KOPT-K1 (cell line): ENCODE measurements around the gene TMEM91.
A peak's percentile ranks its signal among the peaks of the same experiment; 100 is the strongest.
"Not testable (repeated sequence)": the region's sequence is repeated elsewhere in the genome, so short reads cannot be mapped to it uniquely, and the experiment has no call there.

Source experiments
- H3K27ac ChIP-seq: fragments of 200-600 bp; sonication (generic); 2 replicates; pipeline ENCODE4 v1.5.1; 2016; ENCODE audit warnings: antibody characterized with exemption, mild to moderate bottlenecking, low read depth, low read length; ENCODE audit not compliant: poor library complexity, severe bottlenecking
- H3K36me3 ChIP-seq: fragments of 200-600 bp; sonication (generic); 2 replicates; pipeline ENCODE4 v1.5.1; 2017; ENCODE audit warnings: antibody characterized with exemption, mild to moderate bottlenecking, low read length, moderate library complexity; ENCODE audit not compliant: insufficient read depth
- H3K9me3 ChIP-seq: fragments of 200-600 bp; sonication (generic); 2 replicates; pipeline ENCODE4 v1.5.1; 2017; ENCODE audit warnings: antibody characterized with exemption, low read length, mild to moderate bottlenecking; ENCODE audit not compliant: insufficient read depth, poor library complexity, severe bottlenecking

TMEM91 gene

GRCh38 chr19:41363371-41363752, 13.0 kb upstream of the TMEM91 start:
- no peaks in the 10 kb centered on the region for H3K9me3 ChIP-seq
- no peaks in the 10 kb centered on the region for H3K36me3 ChIP-seq
- H3K27ac ChIP-seq: peak overlapping the region; percentile 98

GRCh38 chr19:41363753-41364523, 12.4 kb upstream of the TMEM91 start, which contains the start of gene B9D2:
B9D2 (minus strand) TSS chr19:41364149; CDS start chr19:41363519, 630 bp downstream.
- Histone ChIP-seq H3K27ac (peak within 1 kb of the TSS; percentile 98), H3K9me3 (no peaks in the 10 kb centered on the region), H3K36me3 (no peaks in the 10 kb centered on the region)

- peak overlapping the region; percentile 98 for H3K27ac ChIP-seq
- H3K36me3 ChIP-seq: no peaks in the 10 kb centered on the region
- H3K9me3 ChIP-seq: no peaks in the 10 kb centered on the region
These were observed 11.6 kb upstream of the TMEM91 start for GRCh38 chr19:41364524-41365391.

- H3K27ac ChIP-seq: no peak overlapping the region
These were observed 10.2 kb upstream of the TMEM91 start for GRCh38 chr19:41366089-41366488.

GRCh38 chr19:41367848-41368301, 8.5 kb upstream of the TMEM91 start:
- Histone ChIP-seq H3K27ac (no peak overlapping the region), H3K9me3 (no peaks in the 10 kb centered on the region), H3K36me3 (no peaks in the 10 kb centered on the region; the same call in 1 of the 2 replicates)

More at GRCh38 chr19:41366089-41366488, 10.2 kb upstream of the TMEM91 start:
- no peaks in the 10 kb centered on the region for H3K9me3 ChIP-seq
- no peaks in the 10 kb centered on the region for H3K36me3 ChIP-seq

GRCh38 chr19:41369769-41370168, 6.6 kb upstream of the TMEM91 start:
- no peaks in the 10 kb centered on the region; the same call in 1 of the 2 replicates for H3K36me3 ChIP-seq
- no peaks in the 10 kb centered on the region for H3K9me3 ChIP-seq
- no peak overlapping the region for H3K27ac ChIP-seq

- H3K36me3 ChIP-seq, H3K27ac ChIP-seq, H3K9me3 ChIP-seq: not testable (repeated sequence)
These were observed 5.2 kb upstream of the TMEM91 start for GRCh38 chr19:41371119-41371518.

GRCh38 chr19:41371541-41371940, 4.8 kb upstream of the TMEM91 start:
- H3K36me3 ChIP-seq: no peaks in the 10 kb centered on the region; the same call in 1 of the 2 replicates
- H3K27ac ChIP-seq: no peak overlapping the region
- no peaks in the 10 kb centered on the region for H3K9me3 ChIP-seq

- no peaks in the 10 kb centered on the region; the same call in 1 of the 2 replicates for H3K36me3 ChIP-seq
- H3K27ac ChIP-seq: no peak overlapping the region
- H3K9me3 ChIP-seq: no peaks in the 10 kb centered on the region
These were observed 3.8 kb upstream of the TMEM91 start for GRCh38 chr19:41372501-41372900.

- H3K9me3 ChIP-seq: no peaks in the 10 kb centered on the region
- peaks cover 7% of the 10 kb centered on the region; the same call in 1 of the 2 replicates for H3K36me3 ChIP-seq
- no peak overlapping the region for H3K27ac ChIP-seq
These were observed 2.3 kb upstream of the TMEM91 start for GRCh38 chr19:41373993-41374392.

- H3K27ac ChIP-seq: no peak overlapping the region
- no peaks in the 10 kb centered on the region for H3K9me3 ChIP-seq
- H3K36me3 ChIP-seq: peaks cover 7% of the 10 kb centered on the region; the same call in 1 of the 2 replicates
These were observed 649 bp downstream of the TMEM91 start for GRCh38 chr19:41376998-41377365.

- no peaks in the 10 kb centered on the region for H3K9me3 ChIP-seq
- peaks cover 14% of the 10 kb centered on the region; the same call in 1 of the 2 replicates for H3K36me3 ChIP-seq
- no peak overlapping the region for H3K27ac ChIP-seq
These were observed 1.8 kb downstream of the TMEM91 start for GRCh38 chr19:41377977-41378709.

- not testable (repeated sequence) for H3K9me3 ChIP-seq, H3K27ac ChIP-seq
- H3K36me3 ChIP-seq: peaks cover 31% of the 10 kb centered on the region
These were observed 5.2 kb downstream of the TMEM91 start for GRCh38 chr19:41381536-41381935.

GRCh38 chr19:41384351-41384750, 8.0 kb downstream of the TMEM91 start:
- Histone ChIP-seq H3K9me3 (no peaks in the 10 kb centered on the region), H3K27ac (no peak overlapping the region)

GRCh38 chr19:41386442-41386841, 10.1 kb downstream of the TMEM91 start:
- Histone ChIP-seq H3K9me3 (no peaks in the 10 kb centered on the region), H3K27ac (no peak overlapping the region), H3K36me3 (peaks cover 70% of the 10 kb centered on the region)

More at GRCh38 chr19:41384351-41384750, 8.0 kb downstream of the TMEM91 start:
- peaks cover 49% of the 10 kb centered on the region for H3K36me3 ChIP-seq
